ENCODE measurements around the gene POU3F1.

POU3F1 gene

GRCh38 chr1:38025664-38026063, 20.9 kb downstream of the POU3F1 start:
- Histone ChIP-seq H3K9me2 (replicated peaks; ENCODE audit: insufficient read depth, low read length) (no peaks in the 10 kb centered on the region), H3K4me3 (ENCODE audit: insufficient read depth, low read length, poor library complexity, severe bottlenecking) (no peak overlapping the region), H2AFZ (ENCODE audit: low read depth, low read length, severe bottlenecking) (no peak overlapping the region), H3K36me3 (ENCODE audit: low read length) (peaks cover 14% of the 10 kb centered on the region), H3K9ac (ENCODE audit: low read length) (no peak overlapping the region), H3K9me3 (ENCODE audit: insufficient read depth, low read length) (no peaks in the 10 kb centered on the region), H3K4me2 (ENCODE audit: low read depth, low read length, poor library complexity, severe bottlenecking) (no peak overlapping the region), H3K79me2 (ENCODE audit: insufficient read depth, low read length) (no peaks in the 10 kb centered on the region), H3K27ac (ENCODE audit: low read depth, low read length) (no peak overlapping the region), H3F3A (ENCODE audit: insufficient read depth) (no peaks in the 10 kb centered on the region), H3K27me3 (ENCODE audit: low read length) (no peaks in the 10 kb centered on the region), H4K20me1 (ENCODE audit: low read depth, low read length) (no peaks in the 10 kb centered on the region; the same call in 1 of the 2 replicates)
- TF ChIP-seq EZH2phosphoT487 (conservative IDR thresholded peaks at IDR 0.05; ENCODE audit: low read length) (no peak), CTCF (IDR thresholded peaks at IDR 0.05; ENCODE audit: insufficient read depth, low read length, poor library complexity, severe bottlenecking) (no peak)

- TF ChIP-seq CTCF (IDR thresholded peaks at IDR 0.05; ENCODE audit: insufficient read depth, low read length, poor library complexity, severe bottlenecking) (no peak), EZH2phosphoT487 (conservative IDR thresholded peaks at IDR 0.05; ENCODE audit: low read length) (no peak)
- Histone ChIP-seq H3K9me2 (replicated peaks; ENCODE audit: insufficient read depth, low read length) (no peaks in the 10 kb centered on the region), H3K27me3 (ENCODE audit: low read length) (no peaks in the 10 kb centered on the region), H3K4me2 (ENCODE audit: low read depth, low read length, poor library complexity, severe bottlenecking) (no peak overlapping the region), H3K9me3 (ENCODE audit: insufficient read depth, low read length) (no peaks in the 10 kb centered on the region), H2AFZ (ENCODE audit: low read depth, low read length, severe bottlenecking) (no peak overlapping the region), H3K36me3 (ENCODE audit: low read length) (peaks cover 14% of the 10 kb centered on the region), H3K4me3 (ENCODE audit: insufficient read depth, low read length, poor library complexity, severe bottlenecking) (no peak overlapping the region), H3F3A (ENCODE audit: insufficient read depth) (no peaks in the 10 kb centered on the region), H3K79me2 (ENCODE audit: insufficient read depth, low read length) (no peaks in the 10 kb centered on the region), H4K20me1 (ENCODE audit: low read depth, low read length) (no peaks in the 10 kb centered on the region; the same call in 1 of the 2 replicates), H3K27ac (ENCODE audit: low read depth, low read length) (no peak overlapping the region), H3K9ac (ENCODE audit: low read length) (no peak overlapping the region)
Observed at GRCh38 chr1:38025233-38025632, 21.4 kb downstream of the POU3F1 start.

- TF ChIP-seq EZH2phosphoT487 (conservative IDR thresholded peaks at IDR 0.05; ENCODE audit: low read length) (no peak), CTCF (IDR thresholded peaks at IDR 0.05; ENCODE audit: insufficient read depth, low read length, poor library complexity, severe bottlenecking) (no peak)
- Histone ChIP-seq H3K79me2 (ENCODE audit: insufficient read depth, low read length) (no peaks in the 10 kb centered on the region), H3K27me3 (ENCODE audit: low read length) (no peaks in the 10 kb centered on the region), H3K9ac (ENCODE audit: low read length) (no peak overlapping the region), H3K4me2 (ENCODE audit: low read depth, low read length, poor library complexity, severe bottlenecking) (no peak overlapping the region), H3F3A (ENCODE audit: insufficient read depth) (peaks cover 5% of the 10 kb centered on the region; the same call in 1 of the 2 replicates), H3K9me2 (replicated peaks; ENCODE audit: insufficient read depth, low read length) (no peaks in the 10 kb centered on the region), H2AFZ (ENCODE audit: low read depth, low read length, severe bottlenecking) (no peak overlapping the region), H3K27ac (ENCODE audit: low read depth, low read length) (no peak overlapping the region), H3K4me3 (ENCODE audit: insufficient read depth, low read length, poor library complexity, severe bottlenecking) (no peak overlapping the region), H3K9me3 (ENCODE audit: insufficient read depth, low read length) (no peaks in the 10 kb centered on the region), H3K36me3 (ENCODE audit: low read length) (peaks cover 23% of the 10 kb centered on the region), H4K20me1 (ENCODE audit: low read depth, low read length) (no peaks in the 10 kb centered on the region)
Observed at GRCh38 chr1:38022810-38023209, 23.8 kb downstream of the POU3F1 start.

Measured in SU-DHL-6 (cell line).